Left renal pelvis (tissue), 4 donors: ENCODE results near the gene HHIPL1. TPM values are rescaled to one million over a fixed set of nuclear protein-coding genes. Genes with fewer than 3 reads are reported as not detected.
"Not testable (repeated sequence)": the region's sequence is repeated elsewhere in the genome, so short reads cannot be mapped to it uniquely, and the experiment has no call there.

Source experiments
- DNase-seq, 4 donors: peaks; one replicate each; pipeline ENCODE4 v3.0.0-alpha.2; 2013; ENCODE audit warnings: low read depth in 4 of 4, low spot score in 3 of 4
- polyA plus RNA-seq, 4 donors: library from polyadenylated mRNA; unstranded; fragments of 120-200 nt; gene quantifications; one replicate each; pipeline ENCODE4 v1.2.1, GENCODE V29; 2013; ENCODE audit not compliant: insufficient read length in 4 of 4

Gene HHIPL1
- polyA plus RNA-seq, 4 donors: 1.3 to 3.0 (median 1.5) TPM

GRCh38 chr14:99657645-99658155, 12.8 kb downstream of the HHIPL1 start:
- no peak for DNase-seq

GRCh38 chr14:99658218-99658845, 13.4 kb downstream of the HHIPL1 start:
- no peak for DNase-seq

- DNase-seq: no peak
Measured at GRCh38 chr14:99659333-99659741, 14.4 kb downstream of the HHIPL1 start.

- DNase-seq: no peak
Measured at GRCh38 chr14:99660006-99660566, 15.2 kb downstream of the HHIPL1 start.

GRCh38 chr14:99660794-99661193, 15.9 kb downstream of the HHIPL1 start:
- DNase-seq: no peak

GRCh38 chr14:99661206-99661605, 16.3 kb downstream of the HHIPL1 start:
- DNase-seq: not testable (repeated sequence)

GRCh38 chr14:99662846-99663245, 17.9 kb downstream of the HHIPL1 start:
- no peak for DNase-seq

GRCh38 chr14:99663386-99664057, 18.6 kb downstream of the HHIPL1 start:
- no peak for DNase-seq

GRCh38 chr14:99664058-99664936, 19.4 kb downstream of the HHIPL1 start:
- DNase-seq: no peak

- DNase-seq: no peak
Measured at GRCh38 chr14:99664937-99665273, 20.0 kb downstream of the HHIPL1 start.

- no peak for DNase-seq
Measured at GRCh38 chr14:99666533-99666932, 21.6 kb downstream of the HHIPL1 start.

- no peak for DNase-seq
Measured at GRCh38 chr14:99667045-99667444, 22.1 kb downstream of the HHIPL1 start.

- DNase-seq: no peak
Measured at GRCh38 chr14:99667821-99668220, 22.9 kb downstream of the HHIPL1 start.

GRCh38 chr14:99668307-99669295, 23.7 kb downstream of the HHIPL1 start:
- no peak for DNase-seq

GRCh38 chr14:99670361-99671234, 25.7 kb downstream of the HHIPL1 start:
- no peak for DNase-seq

GRCh38 chr14:99671235-99672224, 26.6 kb downstream of the HHIPL1 start:
- DNase-seq: no peak

GRCh38 chr14:99672506-99673304, 27.8 kb downstream of the HHIPL1 start:
- DNase-seq: no peak
